ENCODE measurements around the gene TMEM233.

The TMEM233 gene

DNA sequence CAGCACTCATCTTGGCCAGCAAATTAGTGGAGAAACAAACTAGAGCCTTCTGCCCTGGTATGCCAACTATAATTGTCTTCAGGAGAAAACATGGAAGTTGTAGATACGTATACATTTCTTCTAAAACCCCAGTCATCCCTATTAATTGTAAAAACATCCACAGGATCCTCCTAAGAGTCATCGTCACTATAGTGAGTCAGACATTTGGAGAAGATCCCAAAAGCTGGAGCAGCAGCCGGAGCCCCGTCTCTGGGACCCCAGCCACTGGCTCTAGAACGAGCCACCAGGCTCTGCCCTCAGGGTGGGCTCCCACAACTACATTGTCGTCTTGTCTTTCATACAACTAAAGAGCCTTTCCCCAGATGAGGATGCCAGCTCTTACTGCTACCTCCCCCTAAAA is 89.8 kb downstream of the TMEM233 start:
- FAIRE-seq: no peak

GRCh38 chr12:119683816-119684215 is 90.2 kb downstream of the TMEM233 start:
- FAIRE-seq: no peak

GRCh38 chr12:119684711-119685369 is 91.3 kb downstream of the TMEM233 start:
- no peak for FAIRE-seq

DNA sequence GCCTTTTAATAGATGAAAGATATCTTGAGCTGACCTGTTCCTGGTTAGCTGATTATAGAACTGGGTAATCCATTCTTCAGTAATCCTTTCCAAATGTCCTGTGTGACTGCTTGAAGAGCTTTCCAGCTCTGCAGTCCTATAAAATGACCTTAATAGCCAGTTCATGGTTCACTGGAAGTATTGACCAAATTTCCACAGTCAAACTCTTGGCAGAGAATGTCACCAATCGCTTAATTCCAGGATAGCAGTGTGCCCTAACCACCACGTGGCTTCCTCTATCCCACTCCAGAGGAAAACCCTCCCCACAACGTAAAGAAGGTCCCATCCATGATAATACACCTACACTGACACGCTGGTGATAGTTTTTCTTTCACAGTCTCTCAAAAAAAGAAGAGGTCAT is 91.8 kb downstream of the TMEM233 start:
- FAIRE-seq: no peak

- no peak for FAIRE-seq
Measured at GRCh38 chr12:119686355-119686754, 92.8 kb downstream of the TMEM233 start.

DNA sequence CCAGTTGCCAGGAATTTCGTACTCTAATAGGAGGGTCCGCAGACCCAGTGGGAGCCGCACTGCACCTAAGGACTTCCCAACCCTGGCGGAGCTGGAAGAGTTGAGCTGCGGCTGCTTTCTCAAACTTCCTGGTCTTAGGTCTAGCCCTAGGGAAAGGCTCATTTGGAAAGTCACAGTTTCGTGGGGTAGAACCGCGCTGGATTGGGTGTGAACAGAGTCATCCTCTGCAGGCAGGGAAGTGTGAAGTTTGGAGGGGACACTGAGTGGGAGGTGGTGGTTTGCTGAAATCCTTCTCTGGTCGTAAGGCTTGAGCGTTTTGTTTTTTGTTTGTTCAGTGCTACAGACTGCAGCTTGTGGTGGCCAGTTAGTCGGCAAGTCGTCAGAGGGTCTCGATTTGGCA is 93.2 kb downstream of the TMEM233 start:
- no peak for FAIRE-seq

DNA sequence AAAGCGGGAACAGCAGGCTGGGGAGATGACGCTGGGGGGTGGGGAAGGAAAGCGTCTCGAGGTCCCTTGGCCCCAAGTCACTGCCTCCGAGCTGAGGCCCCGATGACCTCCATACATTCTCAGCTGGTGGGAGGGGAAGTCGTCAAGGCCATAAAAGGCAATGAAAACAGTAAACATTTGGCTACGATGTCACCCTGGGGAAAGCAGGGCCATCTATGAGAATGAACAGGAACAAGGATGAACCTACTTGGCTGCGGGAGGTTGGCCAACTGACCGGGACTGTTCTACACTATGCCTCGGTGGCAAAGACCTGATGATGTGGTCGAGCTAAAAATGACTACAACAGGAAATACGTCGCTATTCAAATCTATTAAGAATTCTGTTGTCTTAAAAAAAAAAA is 93.8 kb downstream of the TMEM233 start:
- no peak for FAIRE-seq

GRCh38 chr12:119687879-119688278 is 94.3 kb downstream of the TMEM233 start:
- no peak for FAIRE-seq

- no peak for FAIRE-seq
Measured at GRCh38 chr12:119689935-119690500, 96.4 kb downstream of the TMEM233 start.

- FAIRE-seq: no peak
Measured at GRCh38 chr12:119691202-119691810, 97.7 kb downstream of the TMEM233 start.

DNA sequence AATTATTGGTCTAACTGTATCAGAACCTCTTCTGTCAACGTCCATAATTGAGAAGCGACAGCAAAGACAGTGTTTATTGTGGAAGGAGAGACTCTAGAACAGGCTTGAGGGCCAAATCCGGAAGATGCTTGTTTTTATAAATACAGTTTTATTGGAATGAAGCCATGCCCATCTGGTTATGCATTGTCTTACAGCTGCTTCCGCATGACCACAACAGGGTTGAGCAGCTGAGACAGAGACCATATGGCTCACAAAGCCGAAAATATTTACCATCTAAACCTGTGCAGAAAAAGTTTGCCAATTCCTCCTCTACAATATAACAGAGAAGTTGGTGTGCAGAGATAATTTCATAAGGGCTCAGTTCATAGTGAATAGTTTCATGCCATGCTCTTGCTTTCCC is 98.8 kb downstream of the TMEM233 start:
- FAIRE-seq: no peak

All from islet of Langerhans (tissue), 1 donor.